K562 (cell line): ENCODE data around the gene CRNN. TPM values are rescaled to one million over a fixed set of nuclear protein-coding genes. Genes with fewer than 3 reads are reported as not detected.

Experiments
- ATAC-seq: fragments of 200-7000 bp; cut with Tn5 transposase; 3 replicates; pipeline ENCODE4 v1.9.1; 2020; ENCODE audit warnings: moderate library complexity
- BruUV-seq: library from RNA; stranded (reverse); fragments of 400-500 nt; replicated peaks from 2 replicates; lab custom pipeline; 2021; lab: Mats Ljungman, UMichigan
- CTCF ChIA-PET: fragments of 300-600 bp; formaldehyde crosslinking; extraction: SDS; loops from one replicate; lab custom pipeline; 2021; ENCODE audit warnings: low intra/inter-chr PET ratio; lab: Yijun Ruan, JAX
- POLR2A ChIA-PET: fragments of 300-600, 350-650 bp; sonication (Branson Sonifier 250); formaldehyde crosslinking; extraction: SDS; loops from one replicate; lab custom pipeline; 2021; ENCODE audit warnings: antibody characterized with exemption, inconsistent platforms; lab: Yijun Ruan, JAX
- DNase-seq, 4 experiments: peaks; one replicate each; pipeline versions ENCODE4 v3.0.0 to v3.0.0-alpha.2; 2011 to 2018; ENCODE audit warnings: low spot score in 3 of 4, mixed read lengths in 3 of 4; ENCODE audit errors: extremely low read depth in 1 of 4
- FAIRE-seq: peaks from 2 replicates; lab custom pipeline; 2011; peaks lifted over from hg19 to GRCh38; lab: Jason Lieb, UNC
- H2AFZ ChIP-seq: 2 replicates; pipeline ENCODE4 v1.6.0; 2011; ENCODE audit warnings: low read depth, low read length, control low read depth, inconsistent platforms
- H3K27ac ChIP-seq: fragments of 200-600 bp; 3 replicates; pipeline ENCODE4 v1.8.0; 2011; ENCODE audit warnings: low read depth, mild to moderate bottlenecking, control low read depth, inconsistent platforms, low read length, moderate library complexity, mixed read lengths; ENCODE audit errors: extremely low read depth
- H3K27me3 ChIP-seq, 2 experiments: fragments of 300-600 bp in 1 of 2; 2 replicates in 1 of 2; 3 replicates in 1 of 2; pipeline versions ENCODE4 v1.6.0 to v1.8.0; 2011; ENCODE audit warnings: inconsistent platforms in 2 of 2, low read length in 2 of 2, mild to moderate bottlenecking in 1 of 2, mixed read lengths in 1 of 2, moderate library complexity in 1 of 2; ENCODE audit not compliant: control insufficient read depth in 2 of 2, insufficient read depth in 2 of 2
- H3K36me3 ChIP-seq: fragments of 300-600 bp; 3 replicates; pipeline ENCODE4 v1.8.0; 2011; ENCODE audit warnings: mild to moderate bottlenecking, low read length, inconsistent platforms; ENCODE audit not compliant: control insufficient read depth, insufficient read depth
- H3K4me1 ChIP-seq, 2 experiments: fragments of 200-600 bp in 1 of 2; replicated peaks in 1 of 2; 2 replicates in 1 of 2; 3 replicates in 1 of 2; pipeline versions ENCODE4 v1.5.1 to v1.8.0; 2011; ENCODE audit warnings: inconsistent platforms in 2 of 2, low read length in 2 of 2, mild to moderate bottlenecking in 1 of 2, mixed read lengths in 1 of 2, moderate library complexity in 1 of 2; ENCODE audit not compliant: control insufficient read depth in 2 of 2, insufficient read depth in 2 of 2
- H3K4me2 ChIP-seq: 2 replicates; pipeline ENCODE4 v1.6.1; 2011; ENCODE audit warnings: low read length, control low read depth, inconsistent platforms, mixed read lengths; ENCODE audit not compliant: insufficient read depth
- H3K4me3 ChIP-seq: fragments of 200-600 bp; sonication (generic), shearing (Covaris generic); 2 replicates; pipeline ENCODE4 v1.5.1; 2016; ENCODE audit warnings: control low read depth, inconsistent platforms
- H3K79me2 ChIP-seq: fragments of 200-600 bp; 3 replicates; pipeline ENCODE4 v1.8.0; 2011; ENCODE audit warnings: low read length, inconsistent platforms; ENCODE audit not compliant: control insufficient read depth, insufficient read depth
- H3K9ac ChIP-seq, 2 experiments: 2 replicates each; pipeline versions ENCODE4 v1.6.0 to v1.6.1; 2011; ENCODE audit warnings: low read depth in 2 of 2, low read length in 2 of 2, control low read depth in 1 of 2, inconsistent platforms in 1 of 2, mild to moderate bottlenecking in 1 of 2, mixed read lengths in 1 of 2; ENCODE audit not compliant: insufficient read depth in 1 of 2
- H3K9me1 ChIP-seq: one replicate; pipeline ENCODE4 v1.6.0; 2011; ENCODE audit warnings: inconsistent platforms, mild to moderate bottlenecking, low read length, moderate library complexity; ENCODE audit not compliant: control insufficient read depth, insufficient read depth
- H3K9me3 ChIP-seq: replicated peaks from 2 replicates; pipeline ENCODE4 v1.5.1; 2011; ENCODE audit warnings: low read depth, low read length, inconsistent platforms; ENCODE audit not compliant: control insufficient read depth, insufficient read depth
- H4K20me1 ChIP-seq: replicated peaks from 2 replicates; pipeline ENCODE4 v1.6.1; 2011; ENCODE audit warnings: low read length, inconsistent platforms, mixed read lengths; ENCODE audit not compliant: control insufficient read depth, insufficient read depth
- ELF2 ChIP-seq: fragments of 250-450 bp; sonication (Bioruptor Pico); IDR thresholded peaks from 2 replicates; pipeline ENCODE4 v1.5.0; 2021; ENCODE audit warnings: mild to moderate bottlenecking
- KLF13 ChIP-seq: fragments of 450-650 bp; IDR thresholded peaks from 2 replicates; pipeline ENCODE4 v1.6.1; 2016; ENCODE audit warnings: missing genetic modification characterization, low read depth, mild to moderate bottlenecking, missing compliant biosample characterization, moderate library complexity, borderline replicate concordance
- RAD21 ChIP-seq, 2 experiments: fragments of 250-450 bp in 1 of 2; fragments of 450-650 bp in 1 of 2; sonication (Bioruptor Pico) in 1 of 2; formaldehyde crosslinking in 1 of 2; IDR thresholded peaks in 1 of 2; conservative IDR thresholded peaks in 1 of 2; 2 replicates each; pipeline versions ENCODE4 v1.4.0 to v1.8.0; 2020 to 2022; ENCODE audit warnings: mild to moderate bottlenecking in 2 of 2, moderate library complexity in 1 of 2
- RCOR1 ChIP-seq, 2 experiments: IDR thresholded peaks; 2 replicates each; pipeline ENCODE4 v1.6.1; 2012; ENCODE audit warnings: low read depth in 2 of 2, low read length in 2 of 2, borderline replicate concordance in 1 of 2, improper control_type of control experiment in 1 of 2
- RFX1 ChIP-seq: fragments of 450-650 bp; IDR thresholded peaks from 2 replicates; pipeline ENCODE4 v1.6.1; 2016; ENCODE audit warnings: mild to moderate bottlenecking, moderate library complexity
- SMC3 ChIP-seq: conservative IDR thresholded peaks from 2 replicates; pipeline ENCODE4 v1.6.1; 2011; ENCODE audit warnings: low read depth, low read length, improper control_type of control experiment; ENCODE audit not compliant: insufficient read depth
- YY1 ChIP-seq, 3 experiments: IDR thresholded peaks; 2 replicates each; pipeline ENCODE4 v1.6.1; 2011; ENCODE audit warnings: low read length in 2 of 3, mild to moderate bottlenecking in 2 of 3, moderate library complexity in 2 of 3, borderline replicate concordance in 1 of 3, control low read depth in 1 of 3, low read depth in 1 of 3; ENCODE audit not compliant: insufficient read depth in 3 of 3, insufficient replicate concordance in 2 of 3, control insufficient read depth in 1 of 3, insufficient read length in 1 of 3; ENCODE audit errors: extremely low read depth in 1 of 3
- ZNF146 ChIP-seq: IDR thresholded peaks from one replicate; pipeline ENCODE4 v1.6.1; 2018; ENCODE audit warnings: missing compliant biosample characterization; ENCODE audit not compliant: unreplicated experiment
- WGBS: fragments of 100-300 bp; shearing (Covaris generic); methylation state at CpG from one replicate; pipeline ENCODE4 v1.1.6; 2016; ENCODE audit warnings: low coverage, mixed read lengths; ENCODE audit not compliant: insufficient coverage; ENCODE audit errors: missing lambda C conversion rate; 5-methylcytosine and 5-hydroxymethylcytosine counted together
- in situ Hi-C: fragments of 300-500 bp; cut with MboI; formaldehyde crosslinking; loops from 4 replicates; pipeline ENCODE4 v1.15.0; 2018; ENCODE audit warnings: inconsistent platforms, mixed read lengths
- intact Hi-C: fragments of 100-400 bp; cut with micrococcal nuclease; formaldehyde crosslinking; loops from 2 replicates; pipeline ENCODE4 v1.14.2; 2022
- polyA plus RNA-seq, 8 experiments: library from polyadenylated mRNA; depleted of rRNA in 4 of 8; stranded (reverse) in 5 of 8; unstranded in 3 of 8; fragments of >200 nt; fragmentation: Nextera tagmentation in 2 of 8; fragmentation: Illumina TruSeq in 1 of 8; extraction: Ambion mirVana in 2 of 8; extraction: Trizol in 1 of 8; gene quantifications; 2 replicates each; pipeline versions ENCODE4 v1.2.1 to v1.2.3, GENCODE V29; 2011 to 2014; ENCODE audit warnings: inconsistent platforms in 1 of 8, missing spikeins in 1 of 8
- total RNA-seq, 7 experiments: library from RNA; depleted of rRNA in 6 of 7; stranded (reverse); fragments of >200 nt in 6 of 7; fragmentation: Illumina TruSeq in 2 of 7; extraction: Trizol in 2 of 7; gene quantifications; 2 replicates each; pipeline versions ENCODE4 v1.2.1 to v1.2.3, GENCODE V29; 2011 to 2021; ENCODE audit warnings: low replicate concordance in 1 of 7
- TF ChIP-seq, protein P1 (sequence below): fragments of 450-650 bp; IDR thresholded peaks from 2 replicates; pipeline ENCODE4 v1.6.1; 2016
- TF ChIP-seq, protein P2 (sequence below), 3 experiments: IDR thresholded peaks in 2 of 3; conservative IDR thresholded peaks in 1 of 3; 2 replicates each; pipeline ENCODE4 v1.5.1; 2011 to 2012; ENCODE audit warnings: low read length in 3 of 3, mild to moderate bottlenecking in 3 of 3, control low read depth in 2 of 3, improper control_type of control experiment in 1 of 3, inconsistent platforms in 1 of 3, low read depth in 1 of 3, mixed read lengths in 1 of 3, moderate library complexity in 1 of 3; ENCODE audit not compliant: insufficient read depth in 2 of 3
- TF ChIP-seq, protein P3 (sequence below): IDR thresholded peaks from 2 replicates; pipeline ENCODE4 v1.6.1; 2011; ENCODE audit warnings: borderline replicate concordance, low read depth, mild to moderate bottlenecking, moderate library complexity, low read length; ENCODE audit not compliant: insufficient read depth, poor library complexity, severe bottlenecking

CRNN gene
- total and polyA plus RNA-seq, 9 of the 15 experiments (the other 6 are each of a cell fraction or from before 2014, with no cell fraction given): not detected

- Histone ChIP-seq H2AFZ (peak overlapping the region; percentile 48; the same call in 1 of the 2 replicates), H3K79me2 (no peaks in the 10 kb centered on the region), H4K20me1 (no peaks in the 10 kb centered on the region), H3K27ac (no peak overlapping the region), H3K36me3 (no peaks in the 10 kb centered on the region), H3K9ac (no peak overlapping the region), H3K27me3 (no peaks in the 10 kb centered on the region), H3K4me3 (no peak overlapping the region), H3K9me1 (no peaks in the 10 kb centered on the region), H3K9me3 (no peaks in the 10 kb centered on the region), H3K4me1 (peaks cover 0 to 5% of the 10 kb centered on the region in 2 experiments; a peak in 1 of 5 replicates), H3K4me2 (no peak overlapping the region)
- in situ Hi-C loops (no loop called here), intact Hi-C loops (loop anchor here (1.0 to 5.0 kb wide), 2 partner anchors 111 to 269 kb away; no protein-coding TSS in a partner anchor)
- peak; percentile 92 for FAIRE-seq
- TF ChIP-seq RFX1: no peak
- no peak for TF ChIP-seq KLF13 (tag)
- 0 out of 4 replicates have a peak, but pooled peaks of 1 of the 2 experiments have one; percentile 12 for TF ChIP-seq RCOR1 (IDR thresholded peaks at IDR 0.05; ENCODE audit: borderline replicate concordance in 1 of 2, low read depth in 2 of 2, low read length in 2 of 2)
- peak in 1 of 3 experiments; percentile 18 for TF ChIP-seq YY1 (IDR thresholded peaks at IDR 0.05; ENCODE audit: borderline replicate concordance in 1 of 3, control insufficient read depth in 1 of 3, extremely low read depth in 1 of 3, insufficient read depth in 3 of 3, insufficient read length in 1 of 3, insufficient replicate concordance in 2 of 3, low read depth in 1 of 3, low read length in 2 of 3)
- no peak for TF ChIP-seq ZNF146 (CRISPR knock-in tag)
- TF ChIP-seq, protein P1, sequence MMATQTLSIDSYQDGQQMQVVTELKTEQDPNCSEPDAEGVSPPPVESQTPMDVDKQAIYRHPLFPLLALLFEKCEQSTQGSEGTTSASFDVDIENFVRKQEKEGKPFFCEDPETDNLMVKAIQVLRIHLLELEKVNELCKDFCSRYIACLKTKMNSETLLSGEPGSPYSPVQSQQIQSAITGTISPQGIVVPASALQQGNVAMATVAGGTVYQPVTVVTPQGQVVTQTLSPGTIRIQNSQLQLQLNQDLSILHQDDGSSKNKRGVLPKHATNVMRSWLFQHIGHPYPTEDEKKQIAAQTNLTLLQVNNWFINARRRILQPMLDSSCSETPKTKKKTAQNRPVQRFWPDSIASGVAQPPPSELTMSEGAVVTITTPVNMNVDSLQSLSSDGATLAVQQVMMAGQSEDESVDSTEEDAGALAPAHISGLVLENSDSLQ: 0 out of 2 replicates have a peak, but pooled peaks have one; percentile 17
- no peak for TF ChIP-seq ELF2 (CRISPR knock-in tag)
- peak; percentile 56 to 71 for TF ChIP-seq RAD21 (CRISPR knock-in tag; conservative IDR thresholded peaks at IDR 0.05 in 1 of 2, IDR thresholded peaks at IDR 0.05 in 1 of 2)
- TF ChIP-seq, protein P2, sequence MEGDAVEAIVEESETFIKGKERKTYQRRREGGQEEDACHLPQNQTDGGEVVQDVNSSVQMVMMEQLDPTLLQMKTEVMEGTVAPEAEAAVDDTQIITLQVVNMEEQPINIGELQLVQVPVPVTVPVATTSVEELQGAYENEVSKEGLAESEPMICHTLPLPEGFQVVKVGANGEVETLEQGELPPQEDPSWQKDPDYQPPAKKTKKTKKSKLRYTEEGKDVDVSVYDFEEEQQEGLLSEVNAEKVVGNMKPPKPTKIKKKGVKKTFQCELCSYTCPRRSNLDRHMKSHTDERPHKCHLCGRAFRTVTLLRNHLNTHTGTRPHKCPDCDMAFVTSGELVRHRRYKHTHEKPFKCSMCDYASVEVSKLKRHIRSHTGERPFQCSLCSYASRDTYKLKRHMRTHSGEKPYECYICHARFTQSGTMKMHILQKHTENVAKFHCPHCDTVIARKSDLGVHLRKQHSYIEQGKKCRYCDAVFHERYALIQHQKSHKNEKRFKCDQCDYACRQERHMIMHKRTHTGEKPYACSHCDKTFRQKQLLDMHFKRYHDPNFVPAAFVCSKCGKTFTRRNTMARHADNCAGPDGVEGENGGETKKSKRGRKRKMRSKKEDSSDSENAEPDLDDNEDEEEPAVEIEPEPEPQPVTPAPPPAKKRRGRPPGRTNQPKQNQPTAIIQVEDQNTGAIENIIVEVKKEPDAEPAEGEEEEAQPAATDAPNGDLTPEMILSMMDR (IDR thresholded peaks at IDR 0.05 in 2 of 3, conservative IDR thresholded peaks at IDR 0.05 in 1 of 3; ENCODE audit: insufficient read depth in 2 of 3, low read depth in 1 of 3, low read length in 3 of 3): peak; percentile 83
- TF ChIP-seq SMC3: peak; percentile 44; the same call in 1 of the 2 replicates
- TF ChIP-seq, protein P3, sequence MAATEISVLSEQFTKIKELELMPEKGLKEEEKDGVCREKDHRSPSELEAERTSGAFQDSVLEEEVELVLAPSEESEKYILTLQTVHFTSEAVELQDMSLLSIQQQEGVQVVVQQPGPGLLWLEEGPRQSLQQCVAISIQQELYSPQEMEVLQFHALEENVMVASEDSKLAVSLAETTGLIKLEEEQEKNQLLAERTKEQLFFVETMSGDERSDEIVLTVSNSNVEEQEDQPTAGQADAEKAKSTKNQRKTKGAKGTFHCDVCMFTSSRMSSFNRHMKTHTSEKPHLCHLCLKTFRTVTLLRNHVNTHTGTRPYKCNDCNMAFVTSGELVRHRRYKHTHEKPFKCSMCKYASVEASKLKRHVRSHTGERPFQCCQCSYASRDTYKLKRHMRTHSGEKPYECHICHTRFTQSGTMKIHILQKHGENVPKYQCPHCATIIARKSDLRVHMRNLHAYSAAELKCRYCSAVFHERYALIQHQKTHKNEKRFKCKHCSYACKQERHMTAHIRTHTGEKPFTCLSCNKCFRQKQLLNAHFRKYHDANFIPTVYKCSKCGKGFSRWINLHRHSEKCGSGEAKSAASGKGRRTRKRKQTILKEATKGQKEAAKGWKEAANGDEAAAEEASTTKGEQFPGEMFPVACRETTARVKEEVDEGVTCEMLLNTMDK: peak; percentile 23
- POLR2A ChIA-PET: interaction anchor here (0.5 to 1.2 kb wide), 3 partner anchors 275 to 1166 kb away, joined by 3 read pairs; no protein-coding TSS in a partner anchor
- WGBS: 5% methylated on average over 11 of the region's 11 CpGs
- no TSS peak for BruUV-seq
- peak; percentile 83 for ATAC-seq
- CTCF ChIA-PET: interaction anchor here (0.6 to 1.7 kb wide), 8 partner anchors 8 to 406 kb away, joined by 3 to 17 read pairs (median 3); no protein-coding TSS in a partner anchor
- DNase-seq: peak; percentile 40 to 75 (median 50)
Measured at GRCh38 chr1:152458384-152459185, 44.5 kb upstream of the CRNN start.
